Fibroblast of lung (primary cell): Measurements from ENCODE around the gene LYPD1. TPM values are rescaled to one million over a fixed set of nuclear protein-coding genes. Genes with fewer than 3 reads are reported as not detected.
"Not testable (repeated sequence)": the region's sequence is repeated elsewhere in the genome, so short reads cannot be mapped to it uniquely, and the experiment has no call there.

ENCODE experiments used
- DNase-seq, 2 donors: peaks; one replicate each; pipeline versions ENCODE4 v3.0.0 to v3.0.0-alpha.2; 2010; ENCODE audit warnings: low read depth in 2 of 2
- H2AFZ ChIP-seq: 2 replicates; pipeline ENCODE4 v1.5.1; 2012; ENCODE audit warnings: low read length, control low read depth, inconsistent platforms
- H3K27ac ChIP-seq: 2 replicates; pipeline ENCODE4 v1.5.1; 2011; ENCODE audit warnings: low read length, control low read depth; ENCODE audit not compliant: insufficient read depth
- H3K27me3 ChIP-seq: 2 replicates; pipeline ENCODE4 v1.5.1; 2011; ENCODE audit warnings: mild to moderate bottlenecking, low read length; ENCODE audit not compliant: control insufficient read depth, insufficient read depth
- H3K36me3 ChIP-seq: 2 replicates; pipeline ENCODE4 v1.5.1; 2011; ENCODE audit warnings: low read length; ENCODE audit not compliant: control insufficient read depth, insufficient read depth
- H3K4me1 ChIP-seq: 2 replicates; pipeline ENCODE4 v1.5.1; 2011; ENCODE audit warnings: low read length; ENCODE audit not compliant: control insufficient read depth, insufficient read depth; ENCODE audit errors: extremely low read depth
- H3K4me2 ChIP-seq: 2 replicates; pipeline ENCODE4 v1.5.1; 2011; ENCODE audit warnings: low read length, control low read depth; ENCODE audit not compliant: insufficient read depth; ENCODE audit errors: extremely low read depth
- H3K4me3 ChIP-seq, 4 experiments: fragments of 200-600 bp in 1 of 4; sonication (generic) in 1 of 4; replicated peaks in 1 of 4; 2 replicates each; pipeline ENCODE4 v1.5.1; 2011 to 2016; ENCODE audit warnings: low read length in 4 of 4, low read depth in 3 of 4, mild to moderate bottlenecking in 3 of 4, control low read depth in 2 of 4, inconsistent platforms in 1 of 4, mixed read lengths in 1 of 4; ENCODE audit not compliant: insufficient read depth in 1 of 4; ENCODE audit errors: control extremely low read depth in 1 of 4
- H3K79me2 ChIP-seq: 2 replicates; pipeline ENCODE4 v1.5.1; 2012; ENCODE audit warnings: mild to moderate bottlenecking, low read length, inconsistent platforms; ENCODE audit not compliant: control insufficient read depth, insufficient read depth
- H3K9ac ChIP-seq: 2 replicates; pipeline ENCODE4 v1.5.1; 2011; ENCODE audit warnings: mild to moderate bottlenecking, low read length, control low read depth; ENCODE audit not compliant: insufficient read depth
- H3K9me3 ChIP-seq: 2 replicates; pipeline ENCODE4 v1.5.1; 2012; ENCODE audit warnings: low read depth, low read length; ENCODE audit not compliant: control insufficient read depth, insufficient read depth
- H4K20me1 ChIP-seq: 2 replicates; pipeline ENCODE4 v1.5.1; 2011; ENCODE audit warnings: low read length; ENCODE audit not compliant: control insufficient read depth, insufficient read depth; ENCODE audit errors: extremely low read depth
- EZH2 ChIP-seq: IDR thresholded peaks from 2 replicates; pipeline ENCODE4 v1.5.1; 2012; ENCODE audit warnings: low read length, control low read depth, mild to moderate bottlenecking; ENCODE audit errors: missing control alignments
- polyA plus RNA-seq, 2 donors: library from polyadenylated mRNA; depleted of rRNA in 1 of 2; stranded (reverse) in 1 of 2; unstranded in 1 of 2; fragments of >200 nt; gene quantifications; 2 replicates each; pipeline ENCODE4 v1.2.1, GENCODE V29; 2011 to 2012; ENCODE audit warnings: missing spikeins in 1 of 2
- total RNA-seq: library from RNA; depleted of rRNA; stranded (reverse); fragments of >200 nt; gene quantifications from 2 replicates; pipeline ENCODE4 v1.2.1, GENCODE V29; 2014
- TF ChIP-seq, protein P1 (sequence below), 2 donors: IDR thresholded peaks in 1 of 2; conservative IDR thresholded peaks in 1 of 2; 1 replicate in 1 of 2; 2 replicates in 1 of 2; pipeline ENCODE4 v1.5.1; 2011 to 2012; ENCODE audit warnings: low read length in 2 of 2, control low read depth in 1 of 2, inconsistent platforms in 1 of 2, low read depth in 1 of 2, mild to moderate bottlenecking in 1 of 2

The LYPD1 gene
- total and polyA plus RNA-seq, 2 donors (not counting 1 experiment from before 2014, with no cell fraction given), result 0.17 to 4.3 TPM

DNA sequence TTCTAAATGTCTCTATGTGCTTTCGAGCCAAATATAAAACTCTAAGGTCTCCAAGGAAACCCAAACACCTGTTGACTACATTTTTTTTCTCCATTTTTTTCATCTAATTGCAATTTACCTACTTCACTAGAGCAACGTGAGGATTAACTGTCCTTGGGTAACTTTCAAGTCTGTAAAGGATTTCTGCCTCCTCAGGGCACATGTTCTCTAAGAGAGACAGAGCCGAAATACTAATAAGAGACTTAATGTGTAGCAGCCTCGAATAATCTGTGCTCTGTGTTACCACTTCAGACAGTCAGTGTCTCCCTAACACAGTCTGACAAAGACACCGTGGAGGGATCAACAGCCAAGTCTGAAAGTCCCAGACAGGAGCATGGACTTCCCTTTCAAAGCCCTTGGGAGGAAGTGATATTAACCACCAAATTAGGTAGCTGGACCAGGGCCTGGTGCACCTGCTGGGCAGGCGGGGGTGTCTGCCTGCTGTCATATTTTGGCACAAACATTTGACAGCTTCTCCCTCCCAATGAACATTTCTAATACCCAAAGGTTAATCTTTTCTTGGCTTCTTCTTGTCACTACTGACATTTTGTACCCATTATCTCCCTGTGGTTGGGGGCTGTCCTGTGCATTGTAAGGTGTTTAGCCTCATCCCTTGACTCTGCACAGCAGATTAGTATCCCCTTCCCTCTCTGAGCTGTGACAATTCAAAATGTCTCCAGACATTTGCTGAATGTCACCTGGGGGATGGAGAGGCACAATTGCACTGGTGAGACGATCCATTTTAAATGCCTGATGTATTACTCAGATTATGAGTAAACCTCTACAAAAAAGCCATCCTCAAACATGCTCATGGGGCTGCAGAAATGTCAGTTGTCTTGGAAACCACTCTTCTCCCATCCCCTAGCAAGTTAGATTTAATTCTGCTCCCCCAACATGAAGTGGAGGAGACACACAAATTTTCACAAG lies 45.7 kb upstream of the LYPD1 start:
- no peak overlapping the region for H2AFZ ChIP-seq
- no peak overlapping the region for H3K4me2 ChIP-seq
- no peak overlapping the region for H3K27ac ChIP-seq
- H3K27me3 ChIP-seq, result no peaks in the 10 kb centered on the region
- TF ChIP-seq, protein P1, sequence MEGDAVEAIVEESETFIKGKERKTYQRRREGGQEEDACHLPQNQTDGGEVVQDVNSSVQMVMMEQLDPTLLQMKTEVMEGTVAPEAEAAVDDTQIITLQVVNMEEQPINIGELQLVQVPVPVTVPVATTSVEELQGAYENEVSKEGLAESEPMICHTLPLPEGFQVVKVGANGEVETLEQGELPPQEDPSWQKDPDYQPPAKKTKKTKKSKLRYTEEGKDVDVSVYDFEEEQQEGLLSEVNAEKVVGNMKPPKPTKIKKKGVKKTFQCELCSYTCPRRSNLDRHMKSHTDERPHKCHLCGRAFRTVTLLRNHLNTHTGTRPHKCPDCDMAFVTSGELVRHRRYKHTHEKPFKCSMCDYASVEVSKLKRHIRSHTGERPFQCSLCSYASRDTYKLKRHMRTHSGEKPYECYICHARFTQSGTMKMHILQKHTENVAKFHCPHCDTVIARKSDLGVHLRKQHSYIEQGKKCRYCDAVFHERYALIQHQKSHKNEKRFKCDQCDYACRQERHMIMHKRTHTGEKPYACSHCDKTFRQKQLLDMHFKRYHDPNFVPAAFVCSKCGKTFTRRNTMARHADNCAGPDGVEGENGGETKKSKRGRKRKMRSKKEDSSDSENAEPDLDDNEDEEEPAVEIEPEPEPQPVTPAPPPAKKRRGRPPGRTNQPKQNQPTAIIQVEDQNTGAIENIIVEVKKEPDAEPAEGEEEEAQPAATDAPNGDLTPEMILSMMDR (conservative IDR thresholded peaks at IDR 0.05 in 1 of 2, IDR thresholded peaks at IDR 0.05 in 1 of 2; ENCODE audit: low read depth in 1 of 2, low read length in 2 of 2), result no peak
- TF ChIP-seq EZH2, result no peak
- H3K4me3 ChIP-seq, result no peak overlapping the region
- no peaks in the 10 kb centered on the region for H3K79me2 ChIP-seq
- H3K4me1 ChIP-seq, result peaks cover 3% of the 10 kb centered on the region
- DNase-seq, result peak in 1 of 2 donors; percentile 29
- H4K20me1 ChIP-seq, result no peaks in the 10 kb centered on the region
- H3K36me3 ChIP-seq, result no peaks in the 10 kb centered on the region
- no peaks in the 10 kb centered on the region for H3K9me3 ChIP-seq
- no peak overlapping the region for H3K9ac ChIP-seq

DNA sequence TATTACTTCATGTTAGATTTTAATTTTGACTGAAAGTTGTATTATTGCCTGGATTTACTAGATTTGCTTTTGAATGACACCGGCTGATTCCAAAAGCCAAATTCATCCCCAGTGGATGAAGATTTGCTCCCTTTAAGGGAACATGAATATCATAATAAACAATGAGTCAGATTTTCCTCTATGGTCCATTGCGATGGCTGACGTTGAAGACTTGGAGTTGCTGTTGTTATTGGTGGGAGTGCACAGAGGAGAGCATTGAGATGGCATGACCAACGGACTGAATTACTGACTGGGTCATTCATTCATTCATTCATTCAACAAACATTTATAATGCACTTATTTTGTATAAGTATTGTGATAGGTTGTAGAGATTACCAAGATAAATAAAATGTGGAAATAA lies 33.4 kb upstream of the LYPD1 start:
- H2AFZ ChIP-seq, result no peak overlapping the region
- H3K79me2 ChIP-seq, result no peaks in the 10 kb centered on the region
- H4K20me1 ChIP-seq, result no peaks in the 10 kb centered on the region
- H3K36me3 ChIP-seq, result no peaks in the 10 kb centered on the region
- peaks cover 2% of the 10 kb centered on the region for H3K4me1 ChIP-seq
- H3K27ac ChIP-seq, result no peak overlapping the region
- H3K9ac ChIP-seq, result no peak overlapping the region
- peak; percentile 68 to 70 for DNase-seq
- no peak for TF ChIP-seq EZH2
- no peak overlapping the region for H3K4me3 ChIP-seq
- no peaks in the 10 kb centered on the region for H3K9me3 ChIP-seq
- H3K4me2 ChIP-seq, result no peak overlapping the region
- no peaks in the 10 kb centered on the region for H3K27me3 ChIP-seq

DNA sequence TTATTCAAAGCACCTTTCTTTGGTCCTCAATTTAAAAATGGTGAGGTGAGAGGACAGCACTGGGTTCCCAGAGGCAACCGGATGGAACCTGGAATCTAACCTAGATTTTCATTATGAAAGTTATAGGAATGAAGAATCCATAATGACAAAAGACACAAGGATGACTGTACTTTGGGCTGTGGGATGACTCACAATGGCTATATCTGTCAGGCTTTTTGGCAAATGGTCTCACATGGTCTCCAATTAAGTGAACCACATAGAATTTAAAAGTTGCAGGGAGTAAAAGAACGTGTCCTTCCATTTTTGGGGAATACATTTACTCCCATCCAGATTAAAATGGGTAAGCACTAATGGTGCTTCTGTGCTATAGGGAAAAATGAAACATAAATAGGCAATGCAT lies 31.8 kb upstream of the LYPD1 start:
- no peaks in the 10 kb centered on the region for H3K9me3 ChIP-seq
- no peak overlapping the region for H2AFZ ChIP-seq
- TF ChIP-seq, protein P1 (conservative IDR thresholded peaks at IDR 0.05 in 1 of 2, IDR thresholded peaks at IDR 0.05 in 1 of 2; ENCODE audit: low read depth in 1 of 2, low read length in 2 of 2), result no peak
- TF ChIP-seq EZH2, result no peak
- no peaks in the 10 kb centered on the region for H3K36me3 ChIP-seq
- no peaks in the 10 kb centered on the region for H3K27me3 ChIP-seq
- H3K4me3 ChIP-seq, result no peak overlapping the region
- H3K4me1 ChIP-seq, result peaks cover 2% of the 10 kb centered on the region
- peak; percentile 25 to 79 for DNase-seq
- no peaks in the 10 kb centered on the region for H4K20me1 ChIP-seq
- no peak overlapping the region for H3K9ac ChIP-seq
- no peaks in the 10 kb centered on the region for H3K79me2 ChIP-seq
- H3K4me2 ChIP-seq, result no peak overlapping the region
- no peak overlapping the region for H3K27ac ChIP-seq

DNA sequence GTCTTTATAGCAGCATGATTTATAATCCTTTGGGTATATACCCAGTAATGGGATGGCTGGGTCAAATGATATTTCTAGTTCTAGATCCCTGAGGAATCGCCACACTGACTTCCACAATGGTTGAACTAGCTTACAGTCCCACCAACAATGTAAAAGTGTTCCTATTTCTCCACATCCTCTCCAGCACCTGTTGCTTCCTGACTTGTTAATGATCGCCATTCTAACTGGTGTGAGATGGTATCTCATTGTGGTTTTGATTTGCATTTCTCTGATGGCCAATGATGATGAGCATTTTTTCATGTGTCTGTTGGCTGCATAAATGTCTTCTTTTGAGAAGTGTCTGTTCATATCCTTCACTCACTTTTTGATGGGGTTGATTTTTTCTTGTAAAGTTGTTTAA lies 29.8 kb upstream of the LYPD1 start:
- not testable (repeated sequence) for H3K79me2 ChIP-seq, H3K4me1 ChIP-seq, H3K9me3 ChIP-seq, H3K27me3 ChIP-seq, H3K27ac ChIP-seq, H3K4me2 ChIP-seq, DNase-seq, H3K9ac ChIP-seq, H4K20me1 ChIP-seq, H3K4me3 ChIP-seq, H3K36me3 ChIP-seq, H2AFZ ChIP-seq

DNA sequence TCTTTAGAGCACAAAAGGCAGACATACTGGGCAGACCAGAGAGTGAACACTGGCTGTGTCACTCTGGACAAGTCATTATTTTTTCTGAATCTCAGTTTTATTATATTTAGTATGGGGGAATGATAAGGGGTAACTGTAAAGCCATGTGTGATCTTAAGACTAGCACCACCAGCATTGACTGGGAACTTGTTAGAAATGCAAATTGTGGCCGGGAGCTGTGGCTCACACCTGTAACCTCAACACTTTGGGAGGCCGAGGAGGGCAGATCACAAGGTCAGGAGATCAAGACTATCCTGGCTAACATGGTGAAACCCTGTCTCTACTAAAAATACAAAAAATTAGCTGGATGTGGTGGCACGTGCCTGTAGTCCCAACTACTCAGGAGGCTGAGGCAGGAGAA lies 28.3 kb upstream of the LYPD1 start:
- H3K4me1 ChIP-seq, H3K27ac ChIP-seq, H3K9ac ChIP-seq, H3K9me3 ChIP-seq, DNase-seq, H3K27me3 ChIP-seq, H3K4me3 ChIP-seq, H3K79me2 ChIP-seq, H3K4me2 ChIP-seq, H4K20me1 ChIP-seq, H3K36me3 ChIP-seq, H2AFZ ChIP-seq: not testable (repeated sequence)
